Prostate gland (tissue), 2 donors: ENCODE data around the gene ZFP91. TPM values are rescaled to one million over a fixed set of nuclear protein-coding genes. Genes with fewer than 3 reads are reported as not detected.

Source experiments
- DNase-seq: peaks from one replicate; pipeline ENCODE4 v3.0.0-alpha.2; 2019; ENCODE audit warnings: low spot score
- H3K27ac ChIP-seq, 2 donors: fragments of 200-600 bp; sonication (generic); 2 replicates each; pipeline ENCODE4 v1.5.1; 2017 to 2019
- H3K27me3 ChIP-seq: fragments of 200-600 bp; sonication (generic); replicated peaks from 2 replicates; pipeline ENCODE4 v1.5.1; 2019; ENCODE audit not compliant: insufficient read depth
- H3K36me3 ChIP-seq, 2 donors: fragments of 200-600 bp; sonication (generic); 1 replicate in 1 of 2; 2 replicates in 1 of 2; pipeline versions ENCODE4 v1.5.1 to v1.8.1; 2017 to 2019
- H3K4me1 ChIP-seq: fragments of 200-600 bp; sonication (generic); replicated peaks from 2 replicates; pipeline ENCODE4 v1.5.1; 2019
- H3K4me3 ChIP-seq, 2 donors: fragments of 200-600 bp; sonication (generic); 2 replicates each; pipeline ENCODE4 v1.5.1; 2017 to 2019
- H3K9me3 ChIP-seq: fragments of 200-600 bp; sonication (generic); 2 replicates; pipeline ENCODE4 v1.5.1; 2017
- POLR2A ChIP-seq: fragments of 450-650 bp; IDR thresholded peaks from one replicate; pipeline ENCODE4 v1.6.1; 2016; ENCODE audit warnings: antibody characterized with exemption, mild to moderate bottlenecking
- POLR2AphosphoS5 ChIP-seq: sonication (generic); formaldehyde crosslinking; IDR thresholded peaks from one replicate; pipeline ENCODE4 v1.6.1; 2017; ENCODE audit warnings: antibody characterized with exemption
- WGBS: methylation state at CpG from one replicate; pipeline ENCODE4 v1.1.5; 2018; 5-methylcytosine and 5-hydroxymethylcytosine counted together
- intact Hi-C: fragments of 100-400 bp; cut with DNase I; formaldehyde crosslinking; loops from one replicate; pipeline ENCODE4 v1.14.2; 2022
- total RNA-seq, 2 donors: library from RNA; depleted of rRNA; stranded (reverse); fragments of >200 nt; gene quantifications; one replicate each; pipeline ENCODE4 v1.1.0, GENCODE V29; 2016
- TF ChIP-seq, protein P1 (sequence below), 4 experiments: fragments of 200-600 bp in 2 of 4; fragments of 450-650 bp in 2 of 4; sonication (generic) in 2 of 4; IDR thresholded peaks; 1 replicate in 3 of 4; 2 replicates in 1 of 4; pipeline ENCODE4 v1.5.1; 2016 to 2019; ENCODE audit warnings: antibody characterized with exemption in 4 of 4, mild to moderate bottlenecking in 2 of 4, moderate library complexity in 2 of 4

The ZFP91 gene
- total RNA-seq, 2 donors from 2014 or later, result 34.0 to 70.7 TPM

DNA sequence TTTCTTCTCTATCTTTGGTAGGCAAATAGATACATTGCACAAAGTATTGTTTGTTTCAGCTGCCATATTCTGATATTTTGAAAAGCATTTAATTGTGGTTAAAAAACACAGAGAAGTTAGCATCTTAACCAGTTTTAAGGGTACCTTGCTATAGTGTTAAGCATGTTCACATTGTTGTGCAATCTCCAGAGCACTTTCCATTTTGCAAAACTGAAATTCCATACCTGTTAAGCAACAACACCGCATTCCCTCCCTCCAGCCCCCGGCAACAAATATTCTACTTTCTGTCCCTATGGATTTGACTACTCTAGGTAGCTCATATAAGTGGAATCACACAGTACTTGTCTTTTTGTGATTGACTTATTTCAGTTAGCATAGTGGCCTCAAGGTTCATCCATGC lies 77.5 kb downstream of the ZFP91 start:
- intact Hi-C loops, result no loop called here
- Histone ChIP-seq H3K4me3 (no peak overlapping the region), H3K27ac (no peak overlapping the region), H3K9me3 (no peaks in the 10 kb centered on the region), H3K36me3 (no peaks in the 10 kb centered on the region), H3K4me1 (no peaks in the 10 kb centered on the region), H3K27me3 (no peaks in the 10 kb centered on the region)
- no peak for DNase-seq
- WGBS, result 92% methylated on average over 2 of the region's 2 CpGs
- TF ChIP-seq, protein P1, sequence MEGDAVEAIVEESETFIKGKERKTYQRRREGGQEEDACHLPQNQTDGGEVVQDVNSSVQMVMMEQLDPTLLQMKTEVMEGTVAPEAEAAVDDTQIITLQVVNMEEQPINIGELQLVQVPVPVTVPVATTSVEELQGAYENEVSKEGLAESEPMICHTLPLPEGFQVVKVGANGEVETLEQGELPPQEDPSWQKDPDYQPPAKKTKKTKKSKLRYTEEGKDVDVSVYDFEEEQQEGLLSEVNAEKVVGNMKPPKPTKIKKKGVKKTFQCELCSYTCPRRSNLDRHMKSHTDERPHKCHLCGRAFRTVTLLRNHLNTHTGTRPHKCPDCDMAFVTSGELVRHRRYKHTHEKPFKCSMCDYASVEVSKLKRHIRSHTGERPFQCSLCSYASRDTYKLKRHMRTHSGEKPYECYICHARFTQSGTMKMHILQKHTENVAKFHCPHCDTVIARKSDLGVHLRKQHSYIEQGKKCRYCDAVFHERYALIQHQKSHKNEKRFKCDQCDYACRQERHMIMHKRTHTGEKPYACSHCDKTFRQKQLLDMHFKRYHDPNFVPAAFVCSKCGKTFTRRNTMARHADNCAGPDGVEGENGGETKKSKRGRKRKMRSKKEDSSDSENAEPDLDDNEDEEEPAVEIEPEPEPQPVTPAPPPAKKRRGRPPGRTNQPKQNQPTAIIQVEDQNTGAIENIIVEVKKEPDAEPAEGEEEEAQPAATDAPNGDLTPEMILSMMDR (IDR thresholded peaks at IDR 0.05), result no peak
- TF ChIP-seq POLR2A, result no peak
- no peak for TF ChIP-seq POLR2AphosphoS5

DNA sequence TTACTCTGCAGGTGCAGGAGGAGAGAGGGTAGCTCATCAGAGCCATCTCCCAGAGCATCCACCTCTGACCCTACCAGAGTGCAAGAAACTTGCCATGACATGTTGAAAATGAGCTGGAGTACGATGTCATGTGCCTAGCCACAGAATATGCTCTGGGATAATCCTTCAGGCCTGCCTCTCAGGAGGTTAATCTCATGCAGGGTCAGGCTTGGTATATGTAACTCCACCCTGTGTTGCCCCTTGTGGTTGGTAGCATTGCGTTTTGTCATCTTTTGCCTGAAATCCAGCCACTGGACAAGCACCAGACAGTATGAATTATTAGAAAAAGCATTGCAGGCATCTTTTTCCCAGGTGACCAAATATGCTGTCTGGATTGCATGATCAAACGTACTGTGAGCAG lies 79.8 kb downstream of the ZFP91 start:
- Histone ChIP-seq H3K36me3 (no peaks in the 10 kb centered on the region), H3K27me3 (no peaks in the 10 kb centered on the region), H3K27ac (no peak overlapping the region), H3K4me3 (no peak overlapping the region), H3K4me1 (no peaks in the 10 kb centered on the region), H3K9me3 (no peaks in the 10 kb centered on the region)
- DNase-seq, result no peak
- 58% methylated on average over 3 of the region's 3 CpGs for WGBS
- intact Hi-C loops, result no loop called here
- TF ChIP-seq, protein P1 (IDR thresholded peaks at IDR 0.05), result no peak
- TF ChIP-seq POLR2A (no peak), POLR2AphosphoS5 (no peak)

DNA sequence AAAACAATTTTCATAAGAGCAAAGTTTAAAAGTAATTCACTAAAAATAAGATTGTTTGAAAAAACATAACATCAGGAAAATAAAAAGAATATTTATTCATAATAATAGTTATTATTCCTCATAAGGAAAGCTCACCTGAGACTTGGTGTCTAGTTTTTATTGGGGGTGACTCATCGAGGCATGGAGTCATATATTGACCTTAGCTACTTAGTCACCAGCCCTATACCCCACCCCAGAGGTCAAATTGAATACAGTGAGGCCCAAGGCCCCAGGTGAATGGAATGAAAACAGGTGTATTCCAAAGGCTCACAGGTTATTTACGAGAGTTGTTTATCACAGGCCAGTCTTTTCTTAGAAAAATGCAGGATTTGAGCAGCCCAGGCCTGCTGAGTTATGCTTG lies 80.5 kb downstream of the ZFP91 start:
- intact Hi-C loops, result no loop called here
- H3K27me3 ChIP-seq, result no peaks in the 10 kb centered on the region
- H3K4me1 ChIP-seq, result no peaks in the 10 kb centered on the region
- 55% methylated on average over 2 of the region's 2 CpGs for WGBS
- no peaks in the 10 kb centered on the region for H3K36me3 ChIP-seq
- TF ChIP-seq, protein P1 (IDR thresholded peaks at IDR 0.05), result no peak
- TF ChIP-seq POLR2A (no peak), POLR2AphosphoS5 (no peak)
- H3K9me3 ChIP-seq, result no peaks in the 10 kb centered on the region
- no peak overlapping the region for H3K4me3 ChIP-seq
- DNase-seq, result no peak
- H3K27ac ChIP-seq, result no peak overlapping the region

- Histone ChIP-seq H3K4me1 (no peaks in the 10 kb centered on the region), H3K27me3 (no peaks in the 10 kb centered on the region), H3K36me3 (no peaks in the 10 kb centered on the region), H3K4me3 (no peak overlapping the region), H3K27ac (no peak overlapping the region), H3K9me3 (no peaks in the 10 kb centered on the region)
- 66% methylated on average over 5 of the region's 5 CpGs for WGBS
- intact Hi-C loops, result no loop called here
- no peak for TF ChIP-seq POLR2A
- TF ChIP-seq, protein P1 (IDR thresholded peaks at IDR 0.05), result no peak
- no peak for TF ChIP-seq POLR2AphosphoS5
- DNase-seq, result no peak
These were observed 81.2 kb downstream of the ZFP91 start for GRCh38 chr11:58659910-58660570.

Other genes with a start within 250 kb of the ZFP91 start
- not detected for gene OR5B17, start 220.0 kb upstream of the ZFP91 start, total RNA-seq
- not detected for gene OR5B3, start 172.2 kb upstream of the ZFP91 start, total RNA-seq
- gene OR5B2, start 150.9 kb upstream of the ZFP91 start, total RNA-seq, result not detected
- gene OR5B12, start 136.8 kb upstream of the ZFP91 start, total RNA-seq, result not detected
- not detected for gene OR5B21, start 71.0 kb upstream of the ZFP91 start, total RNA-seq
- gene LPXN, start 3.2 kb upstream of the ZFP91 start, total RNA-seq, result 1 to 10 TPM; 5.4 to 9.4 TPM
- gene CNTF, start 43.6 kb downstream of the ZFP91 start, total RNA-seq, result under 1 TPM in 1 of 2 donors, not detected in 1; 0.74 TPM
- gene GLYAT, start 152.9 kb downstream of the ZFP91 start, total RNA-seq, result not detected